Measurements from ENCODE around the gene MMP2.

Gene MMP2

GRCh38 chr16:55482056-55482455 lies 3.1 kb downstream of the MMP2 start:
- Histone ChIP-seq H3K4me2 (ENCODE audit: low read length) (peak overlapping the region; percentile 82), H4K8ac (ENCODE audit: low read depth, low read length) (no peak overlapping the region), H2BK120ac (ENCODE audit: insufficient read depth, low read length, poor library complexity) (no peak overlapping the region), H2AFZ (ENCODE audit: insufficient read depth, low read length, poor library complexity) (no peak overlapping the region), H3K27me3 (ENCODE audit: insufficient read depth, low read length) (no peaks in the 10 kb centered on the region), H2BK12ac (ENCODE audit: low read length) (no peak overlapping the region), H3K36me3 (ENCODE audit: control insufficient read depth in 1 of 2, insufficient read depth in 2 of 2, low read length in 2 of 2) (peaks cover 36 to 49% of the 10 kb centered on the region in 2 experiments), H2BK5ac (ENCODE audit: low read depth, low read length, poor library complexity) (no peak overlapping the region), H2AK5ac (ENCODE audit: low read length) (no peak overlapping the region), H3K18ac (ENCODE audit: low read length) (no peak overlapping the region), H3K4me1 (ENCODE audit: control insufficient read depth in 1 of 2, insufficient read depth in 2 of 2, low read length in 2 of 2) (peaks cover 9 to 21% of the 10 kb centered on the region in 2 experiments), H3K9ac (ENCODE audit: low read length) (no peak overlapping the region), H3K9me3 (ENCODE audit: insufficient read depth, low read depth, low read length) (no peaks in the 10 kb centered on the region), H3K79me1 (ENCODE audit: low read length) (peaks cover 32% of the 10 kb centered on the region), H3K14ac (ENCODE audit: low read length) (no peak overlapping the region), H4K91ac (ENCODE audit: low read depth, low read length) (no peak overlapping the region), H3K27ac (ENCODE audit: low read depth, low read length) (no peak overlapping the region), H3K4ac (ENCODE audit: low read depth, low read length) (no peak overlapping the region), H3K79me2 (ENCODE audit: control insufficient read depth, insufficient read depth, low read length, poor library complexity) (peaks cover 22% of the 10 kb centered on the region), H3K23ac (ENCODE audit: low read length) (no peak overlapping the region), H4K12ac (ENCODE audit: low read depth, low read length) (no peak overlapping the region), H3K4me3 (ENCODE audit: low read depth, low read length) (no peak overlapping the region)
- DNase-seq: no peak
- no CpG with 5 or more reads among the region's 2 CpGs for WGBS (ENCODE audit: extremely low coverage, insufficient coverage, insufficient read length)

- H3K36me3 ChIP-seq (ENCODE audit: control insufficient read depth in 1 of 2, insufficient read depth in 2 of 2, low read length in 2 of 2): peaks cover 78 to 93% of the 10 kb centered on the region in 2 experiments
- H3K14ac ChIP-seq (ENCODE audit: low read length): no peak overlapping the region
- H3K79me1 ChIP-seq (ENCODE audit: low read length): no peaks in the 10 kb centered on the region
- H3K27ac ChIP-seq (ENCODE audit: low read depth, low read length): peak overlapping the region; percentile 12
- no peaks in the 10 kb centered on the region for H3K79me2 ChIP-seq (ENCODE audit: control insufficient read depth, insufficient read depth, low read length, poor library complexity)
- no peak overlapping the region for H4K91ac ChIP-seq (ENCODE audit: low read depth, low read length)
- H4K12ac ChIP-seq (ENCODE audit: low read depth, low read length): no peak overlapping the region
- H4K8ac ChIP-seq (ENCODE audit: low read depth, low read length): no peak overlapping the region
- H2AK5ac ChIP-seq (ENCODE audit: low read length): no peak overlapping the region
- peaks cover 0 to 10% of the 10 kb centered on the region in 2 experiments for H3K4me1 ChIP-seq (ENCODE audit: control insufficient read depth in 1 of 2, insufficient read depth in 2 of 2, low read length in 2 of 2)
- H3K18ac ChIP-seq (ENCODE audit: low read length): no peak overlapping the region
- H3K23ac ChIP-seq (ENCODE audit: low read length): no peak overlapping the region
- no peak overlapping the region for H3K9ac ChIP-seq (ENCODE audit: low read length)
- no peak overlapping the region for H3K4me2 ChIP-seq (ENCODE audit: low read length)
- no peak overlapping the region for H3K4ac ChIP-seq (ENCODE audit: low read depth, low read length)
- no peak overlapping the region for H2AFZ ChIP-seq (ENCODE audit: insufficient read depth, low read length, poor library complexity)
- H3K27me3 ChIP-seq (ENCODE audit: insufficient read depth, low read length): no peaks in the 10 kb centered on the region
- no peak for DNase-seq
- H3K4me3 ChIP-seq (ENCODE audit: low read depth, low read length): no peak overlapping the region
- peaks cover 2% of the 10 kb centered on the region for H3K9me3 ChIP-seq (ENCODE audit: insufficient read depth, low read depth, low read length)
- H2BK12ac ChIP-seq (ENCODE audit: low read length): no peak overlapping the region
- no CpG with 5 or more reads among the region's 13 CpGs for WGBS (ENCODE audit: extremely low coverage, insufficient coverage, insufficient read length)
- H2BK120ac ChIP-seq (ENCODE audit: insufficient read depth, low read length, poor library complexity): no peak overlapping the region
- H2BK5ac ChIP-seq (ENCODE audit: low read depth, low read length, poor library complexity): no peak overlapping the region
These were observed 8.2 kb downstream of the MMP2 start for GRCh38 chr16:55487048-55487803.

GRCh38 chr16:55488306-55488705 lies 9.3 kb downstream of the MMP2 start:
- no peak overlapping the region for H3K4me2 ChIP-seq (ENCODE audit: low read length)
- H3K4me1 ChIP-seq (ENCODE audit: control insufficient read depth in 1 of 2, insufficient read depth in 2 of 2, low read length in 2 of 2): peaks cover 0 to 7% of the 10 kb centered on the region in 2 experiments
- no peaks in the 10 kb centered on the region for H3K27me3 ChIP-seq (ENCODE audit: insufficient read depth, low read length)
- H3K79me1 ChIP-seq (ENCODE audit: low read length): no peaks in the 10 kb centered on the region
- no CpG with 5 or more reads among the region's 12 CpGs for WGBS (ENCODE audit: extremely low coverage, insufficient coverage, insufficient read length)
- H4K91ac ChIP-seq (ENCODE audit: low read depth, low read length): no peak overlapping the region
- no peak overlapping the region for H2AFZ ChIP-seq (ENCODE audit: insufficient read depth, low read length, poor library complexity)
- H4K8ac ChIP-seq (ENCODE audit: low read depth, low read length): no peak overlapping the region
- H2BK5ac ChIP-seq (ENCODE audit: low read depth, low read length, poor library complexity): no peak overlapping the region
- H3K18ac ChIP-seq (ENCODE audit: low read length): no peak overlapping the region
- no peak overlapping the region for H2AK5ac ChIP-seq (ENCODE audit: low read length)
- no peak overlapping the region for H2BK120ac ChIP-seq (ENCODE audit: insufficient read depth, low read length, poor library complexity)
- no peak overlapping the region for H3K23ac ChIP-seq (ENCODE audit: low read length)
- H4K12ac ChIP-seq (ENCODE audit: low read depth, low read length): no peak overlapping the region
- H3K79me2 ChIP-seq (ENCODE audit: control insufficient read depth, insufficient read depth, low read length, poor library complexity): no peaks in the 10 kb centered on the region
- peaks cover 2% of the 10 kb centered on the region for H3K9me3 ChIP-seq (ENCODE audit: insufficient read depth, low read depth, low read length)
- H3K36me3 ChIP-seq (ENCODE audit: control insufficient read depth in 1 of 2, insufficient read depth in 2 of 2, low read length in 2 of 2): peaks cover 80 to 92% of the 10 kb centered on the region in 2 experiments
- no peak overlapping the region for H3K4me3 ChIP-seq (ENCODE audit: low read depth, low read length)
- H3K4ac ChIP-seq (ENCODE audit: low read depth, low read length): no peak overlapping the region
- no peak overlapping the region for H3K9ac ChIP-seq (ENCODE audit: low read length)
- no peak overlapping the region for H2BK12ac ChIP-seq (ENCODE audit: low read length)
- no peak for DNase-seq
- no peak overlapping the region for H3K27ac ChIP-seq (ENCODE audit: low read depth, low read length)
- H3K14ac ChIP-seq (ENCODE audit: low read length): no peak overlapping the region

- H2BK5ac ChIP-seq (ENCODE audit: low read depth, low read length, poor library complexity): no peak overlapping the region
- no peak overlapping the region for H3K4ac ChIP-seq (ENCODE audit: low read depth, low read length)
- H2BK120ac ChIP-seq (ENCODE audit: insufficient read depth, low read length, poor library complexity): no peak overlapping the region
- H3K79me1 ChIP-seq (ENCODE audit: low read length): no peaks in the 10 kb centered on the region
- H3K4me3 ChIP-seq (ENCODE audit: low read depth, low read length): no peak overlapping the region
- H3K27ac ChIP-seq (ENCODE audit: low read depth, low read length): no peak overlapping the region
- no peak overlapping the region for H3K23ac ChIP-seq (ENCODE audit: low read length)
- DNase-seq: no peak
- H3K36me3 ChIP-seq (ENCODE audit: control insufficient read depth in 1 of 2, insufficient read depth in 2 of 2, low read length in 2 of 2): peaks cover 72 to 89% of the 10 kb centered on the region in 2 experiments
- H2AK5ac ChIP-seq (ENCODE audit: low read length): no peak overlapping the region
- WGBS (ENCODE audit: extremely low coverage, insufficient coverage, insufficient read length): no CpG with 5 or more reads among the region's 14 CpGs
- H4K12ac ChIP-seq (ENCODE audit: low read depth, low read length): no peak overlapping the region
- no peak overlapping the region for H4K91ac ChIP-seq (ENCODE audit: low read depth, low read length)
- no peak overlapping the region for H3K9ac ChIP-seq (ENCODE audit: low read length)
- no peak overlapping the region for H3K14ac ChIP-seq (ENCODE audit: low read length)
- no peak overlapping the region for H2AFZ ChIP-seq (ENCODE audit: insufficient read depth, low read length, poor library complexity)
- H3K4me1 ChIP-seq (ENCODE audit: control insufficient read depth in 1 of 2, insufficient read depth in 2 of 2, low read length in 2 of 2): peaks cover 0 to 7% of the 10 kb centered on the region in 2 experiments
- no peaks in the 10 kb centered on the region for H3K27me3 ChIP-seq (ENCODE audit: insufficient read depth, low read length)
- no peak overlapping the region for H3K4me2 ChIP-seq (ENCODE audit: low read length)
- H3K18ac ChIP-seq (ENCODE audit: low read length): no peak overlapping the region
- peaks cover 2% of the 10 kb centered on the region for H3K9me3 ChIP-seq (ENCODE audit: insufficient read depth, low read depth, low read length)
- no peak overlapping the region for H4K8ac ChIP-seq (ENCODE audit: low read depth, low read length)
- H2BK12ac ChIP-seq (ENCODE audit: low read length): no peak overlapping the region
- H3K79me2 ChIP-seq (ENCODE audit: control insufficient read depth, insufficient read depth, low read length, poor library complexity): no peaks in the 10 kb centered on the region
These were observed 10.3 kb downstream of the MMP2 start for GRCh38 chr16:55489119-55489955.
